HG03280 (cell line): ENCODE data around the gene SBK3.
A peak's percentile ranks its signal among the peaks of the same experiment; 100 is the strongest.
"Not testable (repeated sequence)": the region's sequence is repeated elsewhere in the genome, so short reads cannot be mapped to it uniquely, and the experiment has no call there.

Experiments used
- ATAC-seq: cut with Tn5 transposase; IDR thresholded peaks from one replicate; pipeline ENCODE4 v1.9.1; 2021; ENCODE audit warnings: mild to moderate bottlenecking, moderate library complexity; ENCODE audit not compliant: unreplicated experiment

Gene SBK3

DNA sequence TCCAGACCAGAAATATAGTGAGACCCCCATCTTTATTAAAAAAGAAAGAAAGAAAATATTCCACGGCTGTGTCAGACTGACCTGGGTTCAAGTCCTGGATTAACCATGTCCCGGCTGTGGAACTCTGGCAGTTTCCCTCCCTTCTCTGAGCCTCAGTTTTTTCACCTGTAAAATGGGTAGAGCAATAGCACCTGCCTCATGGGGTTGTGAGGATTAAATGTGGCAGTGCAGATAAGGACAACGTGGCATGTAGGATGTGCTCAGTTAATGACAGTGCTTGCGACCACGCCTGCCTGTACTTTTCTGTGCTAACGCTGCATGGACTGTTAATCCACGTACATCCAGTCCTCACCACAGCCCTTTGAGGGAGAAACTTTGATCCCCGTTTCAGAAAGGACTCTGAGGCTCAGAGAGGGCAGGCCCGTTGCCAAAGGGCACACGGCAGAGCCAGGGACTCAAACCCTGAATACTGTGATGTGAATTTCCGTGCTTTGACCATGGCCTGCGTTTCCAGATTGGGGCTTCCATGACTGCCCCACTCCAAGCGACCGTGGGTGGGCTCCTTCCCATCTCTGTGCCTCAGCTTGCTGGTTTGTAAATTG is 24.6 kb downstream of the SBK3 start:
- ATAC-seq = no peak

DNA sequence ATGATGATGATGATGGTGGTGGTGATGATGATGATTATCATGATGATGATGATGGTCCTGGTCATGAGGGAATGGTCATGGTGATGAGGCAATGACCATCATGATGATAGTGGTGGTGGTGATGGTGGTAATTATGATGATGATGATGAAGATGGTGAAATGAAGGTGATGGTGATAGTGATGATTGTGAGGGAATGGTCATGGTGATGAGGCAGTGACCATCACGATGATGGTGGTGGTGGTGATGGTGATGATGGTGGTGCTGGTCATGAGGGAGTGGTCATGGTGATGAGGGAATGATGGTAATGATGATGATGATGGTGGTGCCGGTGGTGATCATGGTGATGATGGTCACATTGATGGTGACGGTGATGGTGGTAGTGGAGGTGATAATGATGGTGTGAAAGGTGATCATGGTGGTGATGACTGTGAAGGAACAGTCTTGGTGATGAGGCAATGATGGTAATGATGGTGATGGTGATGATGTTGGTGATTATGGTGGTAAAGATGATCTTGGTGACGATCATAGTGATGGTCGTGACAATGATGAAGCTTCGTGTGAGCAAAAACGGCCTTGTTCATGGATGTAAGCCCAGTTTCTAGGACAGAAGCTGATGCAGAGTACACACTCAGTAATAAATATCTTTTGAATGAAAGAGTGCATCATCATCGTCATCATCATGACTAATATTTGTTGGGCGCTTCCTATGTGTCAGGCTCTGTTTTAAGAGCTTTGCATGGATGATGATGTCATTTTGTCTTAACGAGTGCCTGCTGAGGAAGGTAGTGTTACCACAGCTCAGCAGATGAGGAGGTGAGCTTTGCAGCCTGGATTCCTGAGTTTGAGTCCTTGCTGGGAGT is 25.7 kb downstream of the SBK3 start:
- no peak for ATAC-seq

DNA sequence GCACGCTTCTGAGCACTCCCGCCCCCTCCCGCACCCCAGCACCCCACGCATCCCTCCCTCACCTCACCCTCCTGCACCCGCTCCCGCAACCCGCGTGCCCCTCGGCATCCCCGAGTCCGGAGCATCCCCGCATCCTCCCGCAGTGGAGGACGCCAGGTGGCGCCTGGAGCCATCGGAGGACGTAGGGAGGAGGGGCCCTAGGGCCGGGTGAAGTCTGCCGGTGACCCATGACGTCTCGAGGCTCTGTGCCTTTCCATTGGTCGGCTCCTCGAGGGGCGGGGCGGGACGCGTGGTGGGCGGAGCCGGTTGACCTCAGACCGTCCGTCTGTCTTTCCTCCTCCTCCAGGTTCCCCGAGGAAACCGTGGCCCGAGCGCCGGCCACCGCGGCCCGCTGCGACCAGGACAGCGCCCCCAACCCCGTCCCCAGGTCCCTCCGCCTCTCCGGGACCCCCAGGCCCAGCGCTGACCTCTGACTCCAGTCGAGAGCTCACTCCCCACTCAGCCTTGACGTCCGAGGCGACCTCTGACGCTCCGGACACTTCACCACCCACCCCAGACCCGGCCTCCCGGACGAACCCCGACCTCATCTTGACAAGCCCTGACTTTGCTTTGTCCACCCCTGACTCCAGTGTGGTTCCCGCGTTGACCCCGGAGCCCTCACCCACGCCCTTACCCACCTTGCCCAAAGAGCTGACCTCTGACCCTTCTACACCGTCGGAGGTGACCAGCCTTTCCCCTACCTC is 28.3 kb downstream of the SBK3 start:
- peak; percentile 99 for ATAC-seq

DNA sequence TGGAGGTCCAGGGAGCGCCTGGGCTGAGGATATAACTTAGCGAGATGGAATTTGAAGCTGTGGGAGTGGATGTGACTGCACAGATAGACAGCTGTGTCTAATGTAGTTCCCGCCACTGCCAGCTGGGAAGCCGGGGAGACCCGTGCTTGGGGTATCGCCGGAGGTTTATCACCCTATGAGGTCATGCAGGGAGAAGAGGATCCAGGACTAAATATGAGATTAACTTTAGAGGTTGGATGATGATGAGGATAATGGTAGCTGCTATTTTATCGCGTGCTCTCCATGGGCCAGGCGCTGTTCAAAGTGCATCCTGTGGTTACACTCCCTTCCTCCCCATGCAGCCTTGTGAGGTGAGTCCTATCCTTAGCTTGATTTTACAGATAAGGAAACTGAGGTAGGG is 37.2 kb downstream of the SBK3 start:
- no peak for ATAC-seq

DNA sequence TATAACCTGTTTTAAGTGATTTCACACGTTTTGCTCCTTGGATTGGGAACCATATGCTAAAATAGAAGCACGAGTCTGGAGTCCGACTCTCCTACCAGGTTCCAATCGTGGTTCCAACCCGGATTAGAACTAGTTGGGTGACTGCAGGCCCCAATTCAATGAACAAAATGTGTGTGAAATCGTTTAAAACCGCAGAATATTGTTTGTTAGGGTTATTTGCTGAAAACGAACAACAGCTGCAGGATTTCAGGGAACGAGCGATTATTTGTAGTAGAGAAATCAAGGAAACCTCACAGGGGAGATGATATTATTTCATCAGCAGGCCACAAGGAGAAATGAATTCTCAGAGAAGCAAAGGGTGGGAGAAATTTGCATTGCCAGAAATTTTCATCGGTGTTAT is 40.4 kb downstream of the SBK3 start:
- no peak for ATAC-seq

DNA sequence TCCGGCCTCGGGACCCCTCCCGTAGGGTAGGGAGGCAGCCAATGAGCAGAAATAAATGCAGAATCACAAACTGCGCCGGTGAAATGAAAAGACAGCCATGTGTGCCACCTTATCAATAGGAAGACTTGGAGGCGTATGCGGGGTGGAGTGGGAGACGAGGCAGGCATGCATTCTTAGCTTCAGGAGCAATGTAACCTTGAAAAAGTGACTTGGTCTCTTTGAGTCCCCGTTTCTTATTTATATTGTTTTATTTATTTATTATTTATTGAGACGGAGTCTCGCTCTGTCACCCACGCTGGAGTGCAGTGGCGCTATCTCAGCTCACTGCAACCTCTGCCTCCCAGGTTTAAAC is 41.1 kb downstream of the SBK3 start:
- no peak for ATAC-seq

DNA sequence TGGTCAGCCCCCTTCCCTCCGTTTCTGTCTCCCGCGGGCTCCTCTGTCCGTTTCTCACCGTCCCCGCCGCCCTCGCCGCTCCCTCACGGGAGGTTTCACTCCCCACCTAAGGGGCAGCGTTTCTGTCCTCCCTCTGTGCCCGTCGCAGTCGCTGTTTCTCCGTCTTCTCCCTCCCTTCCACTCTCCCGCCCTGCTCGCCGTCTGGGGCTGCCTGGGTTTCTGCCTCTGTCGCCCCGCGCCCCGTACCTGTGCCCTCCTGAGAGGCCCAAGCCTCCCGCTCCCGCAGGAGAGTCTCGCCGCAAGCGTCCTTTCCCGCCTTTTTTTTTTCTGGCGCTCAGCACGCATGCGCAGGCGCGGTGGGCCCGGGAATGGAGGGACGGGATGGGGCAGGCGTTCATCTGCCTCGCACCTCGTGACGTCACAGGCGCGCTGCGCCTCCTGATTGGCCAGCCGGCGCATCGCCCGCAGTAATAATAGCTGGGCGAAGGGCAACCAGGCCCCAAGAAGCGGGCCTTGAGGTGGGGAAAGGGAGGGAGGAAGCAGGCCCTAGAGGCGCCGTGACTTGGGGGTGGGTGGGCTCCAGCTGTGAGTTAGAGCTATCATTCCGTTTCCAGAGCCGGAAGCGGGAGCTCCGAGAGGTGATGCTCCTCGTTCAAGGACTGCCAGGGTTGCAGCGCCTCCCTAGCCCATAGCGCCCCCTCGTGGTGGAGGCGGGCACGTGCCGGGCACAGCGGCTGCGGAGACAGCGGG is 41.7 kb downstream of the SBK3 start:
- ATAC-seq = peak; percentile 89

DNA sequence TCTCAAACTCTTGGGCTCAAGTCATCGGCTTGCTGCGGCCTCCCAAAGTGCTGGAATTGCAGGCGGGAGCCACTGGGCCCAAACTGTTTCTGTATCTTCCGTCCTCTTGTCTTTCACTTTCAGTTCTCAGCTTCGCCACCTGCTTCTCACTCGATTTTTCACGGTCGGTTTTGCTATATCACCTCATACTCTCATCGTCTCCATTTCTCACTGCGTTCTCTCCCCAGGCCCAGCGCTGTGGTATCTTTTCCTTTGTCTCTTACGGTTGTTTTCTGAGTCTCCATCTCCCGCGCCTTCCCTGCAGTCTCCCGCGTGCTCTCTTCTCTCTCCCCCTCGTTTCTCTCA is 42.2 kb downstream of the SBK3 start:
- no peak for ATAC-seq

DNA sequence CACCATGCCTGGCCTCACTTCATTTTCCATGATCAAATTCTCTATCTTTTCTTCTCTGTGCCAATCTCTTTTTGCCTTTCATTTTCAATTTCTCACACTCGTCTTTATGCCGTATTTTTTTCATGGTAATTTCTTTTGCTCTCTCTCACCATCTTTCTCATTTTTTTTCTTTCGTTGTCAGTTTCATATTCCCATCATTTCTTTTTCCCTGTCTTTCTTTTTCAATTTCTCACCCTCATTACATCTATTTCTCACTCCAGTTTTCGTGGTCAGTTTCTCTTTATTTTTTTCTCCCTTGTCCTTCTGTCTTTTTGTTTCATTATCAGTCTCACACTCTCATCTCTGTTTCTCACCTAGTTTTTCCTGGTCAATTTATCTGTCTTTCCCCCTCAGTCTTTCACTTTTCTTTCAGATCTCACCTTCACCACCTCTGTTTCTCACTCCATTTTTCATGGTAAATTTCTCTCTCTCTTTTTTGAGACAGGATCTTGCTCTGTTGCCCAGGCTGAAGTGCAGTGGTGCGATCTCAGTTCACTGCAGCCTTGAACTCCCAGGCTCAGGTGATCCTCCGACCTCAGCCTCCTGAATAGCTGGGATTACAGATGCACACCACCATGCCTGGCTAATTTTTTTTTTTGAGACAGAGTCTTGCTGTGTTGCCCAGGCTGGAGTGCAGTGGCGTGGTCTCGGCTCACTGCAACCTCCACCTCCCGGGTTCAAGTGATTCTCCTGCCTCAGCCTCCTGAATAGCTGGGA is 43.0 kb downstream of the SBK3 start:
- no peak for ATAC-seq

DNA sequence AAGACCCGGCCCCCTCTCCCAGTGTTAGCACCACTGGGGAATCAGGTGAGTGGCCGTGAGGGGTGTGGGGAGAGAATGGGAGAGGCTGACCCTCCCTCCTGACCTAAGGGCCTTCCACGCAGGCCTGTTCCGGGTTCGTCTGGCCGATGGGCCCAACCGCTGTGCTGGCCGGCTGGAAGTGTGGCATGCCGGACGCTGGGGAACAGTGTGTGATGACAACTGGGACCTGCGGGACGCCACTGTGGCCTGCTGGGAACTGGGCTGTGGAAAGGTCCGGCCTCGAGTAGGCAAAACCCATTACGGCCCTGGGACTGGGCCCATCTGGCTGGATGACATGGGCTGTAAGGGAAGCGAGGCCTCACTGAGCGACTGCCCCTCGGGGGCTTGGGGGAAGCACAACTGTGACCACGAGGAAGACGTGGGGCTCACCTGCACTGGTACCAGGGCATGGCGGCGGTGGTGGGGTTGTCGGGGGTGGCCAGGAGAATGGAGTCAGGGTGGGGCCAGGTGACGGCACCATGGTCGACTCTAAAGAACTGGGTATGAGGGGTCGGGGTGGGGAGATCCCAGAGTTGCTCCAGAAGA is 44.9 kb downstream of the SBK3 start:
- ATAC-seq = no peak

DNA sequence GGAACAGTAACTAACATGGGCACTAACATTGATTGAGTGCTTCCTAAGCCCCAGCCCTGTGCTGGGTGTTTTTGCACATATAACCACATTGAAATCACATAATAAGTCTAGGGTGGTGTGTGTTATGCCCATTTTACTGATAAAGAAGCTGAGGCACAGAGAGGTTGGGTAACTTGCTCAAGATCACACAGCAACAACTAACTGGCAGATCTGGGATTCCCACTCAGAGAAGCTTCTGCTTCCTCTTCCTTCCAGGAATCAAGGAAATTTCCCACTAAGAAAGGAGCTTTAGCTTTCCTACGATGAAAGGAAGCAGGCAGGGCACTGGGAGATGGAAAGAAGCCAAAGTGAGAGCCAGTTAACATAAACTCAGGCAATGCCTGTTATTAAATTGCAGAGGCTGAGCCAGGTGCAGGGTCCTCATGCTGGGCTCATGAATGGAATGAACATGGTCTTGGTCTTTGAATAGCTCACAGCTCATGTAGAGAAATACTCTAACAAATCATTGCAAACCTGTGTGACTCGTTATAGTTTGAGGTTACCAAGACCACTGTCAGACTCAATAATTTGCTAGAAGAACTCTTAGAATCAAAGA is 47.0 kb downstream of the SBK3 start:
- ATAC-seq = no peak

DNA sequence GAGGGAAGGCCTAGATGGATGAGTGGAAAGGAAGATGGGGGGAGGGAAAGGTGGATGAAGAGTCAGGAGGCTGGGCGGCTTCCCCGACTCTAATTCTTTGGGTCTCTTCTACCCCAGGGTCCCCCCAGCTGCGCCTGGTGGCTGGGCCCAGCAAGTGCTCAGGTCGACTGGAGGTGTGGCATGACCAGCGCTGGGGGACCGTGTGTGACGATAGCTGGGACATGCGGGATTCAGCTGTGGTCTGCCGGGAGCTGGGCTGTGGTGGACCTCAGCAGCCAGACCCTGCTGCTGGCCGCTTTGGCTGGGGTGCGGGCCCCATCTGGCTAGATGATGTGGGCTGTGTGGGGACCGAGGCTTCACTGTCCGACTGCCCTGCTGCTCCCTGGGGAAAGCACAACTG is 47.6 kb downstream of the SBK3 start:
- no peak for ATAC-seq

DNA sequence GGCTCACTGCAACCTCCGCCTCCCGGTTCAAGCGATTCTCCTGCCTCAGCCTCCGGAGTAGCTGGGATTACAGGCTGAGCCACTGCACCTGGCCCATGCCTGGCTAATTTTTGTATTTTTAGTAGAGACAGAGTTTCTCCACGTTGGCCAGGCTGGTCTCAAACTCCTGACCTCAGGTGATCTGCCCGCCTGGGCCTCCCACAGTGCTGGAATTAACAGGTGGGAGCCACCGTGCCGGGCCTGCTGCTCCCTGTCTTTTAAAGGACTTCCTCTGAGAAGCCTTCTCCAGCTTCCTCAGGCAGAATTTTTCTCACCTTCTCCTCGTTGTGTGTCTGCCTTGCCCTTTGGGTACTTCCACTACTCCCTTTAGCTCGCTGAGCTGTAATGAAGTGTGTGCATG is 48.5 kb downstream of the SBK3 start:
- not testable (repeated sequence) for ATAC-seq

DNA sequence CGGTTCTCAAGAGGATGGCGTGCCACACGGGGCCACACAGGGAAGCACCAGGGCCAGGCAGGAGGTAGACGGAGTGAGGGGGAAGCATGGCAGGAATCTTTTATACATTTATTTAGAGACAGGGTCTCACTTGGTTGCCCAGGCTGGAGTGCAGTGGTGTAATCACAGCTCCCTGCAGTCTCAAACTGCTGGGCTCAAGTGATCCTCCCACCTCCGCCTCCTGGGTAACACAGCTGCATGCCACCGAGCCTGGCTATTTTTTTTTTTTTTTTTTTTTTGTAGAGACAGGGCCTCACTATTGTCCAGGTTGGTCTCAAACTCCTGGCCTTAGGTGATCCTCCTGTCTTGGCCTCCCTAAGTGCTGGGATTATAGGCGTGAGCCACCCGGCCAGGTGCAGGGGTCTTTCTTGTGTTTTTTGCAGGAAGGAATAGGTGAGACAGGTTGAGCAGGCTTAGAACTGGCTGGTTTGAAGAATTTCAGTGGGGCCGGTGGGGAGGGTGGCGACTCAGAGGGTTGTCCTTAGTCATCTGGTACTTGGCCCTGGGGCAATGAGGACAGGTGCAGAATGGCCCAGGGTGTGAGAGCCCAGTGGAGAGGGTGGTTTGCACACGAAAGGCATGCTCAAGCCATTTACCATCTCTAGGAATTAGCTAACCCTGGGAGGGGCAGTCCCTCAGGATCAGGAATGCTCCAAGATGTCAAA is 49.5 kb downstream of the SBK3 start:
- ATAC-seq = no peak

DNA sequence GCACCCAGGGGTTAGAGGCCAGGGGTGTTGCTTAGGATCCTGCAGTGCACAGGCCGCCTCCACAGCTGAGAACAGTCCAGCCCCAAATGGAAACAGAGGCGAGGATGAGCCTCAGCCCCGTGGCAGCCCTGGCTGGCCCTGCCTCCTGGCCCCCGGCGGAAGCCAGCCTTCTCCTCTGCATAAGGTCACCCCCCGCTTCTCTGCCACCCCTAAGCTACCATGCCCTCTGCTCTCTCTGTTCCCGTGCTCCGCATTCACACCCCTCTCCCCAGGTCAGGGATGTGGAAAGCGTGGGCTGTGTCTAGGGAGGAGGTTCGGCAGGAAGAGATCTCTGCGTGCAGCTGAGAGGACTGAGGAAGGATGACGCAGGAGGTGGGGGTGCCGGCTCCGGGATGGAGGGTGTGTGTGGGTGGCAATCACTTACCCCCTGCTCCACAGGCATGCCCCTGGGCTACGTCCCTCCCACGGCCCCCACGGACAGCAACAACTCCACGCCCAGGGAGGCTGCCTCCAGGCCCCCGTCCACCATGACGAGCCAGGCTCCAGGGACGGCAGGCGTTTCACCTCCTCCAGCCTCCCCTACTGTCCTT is 51.1 kb downstream of the SBK3 start:
- ATAC-seq = no peak

DNA sequence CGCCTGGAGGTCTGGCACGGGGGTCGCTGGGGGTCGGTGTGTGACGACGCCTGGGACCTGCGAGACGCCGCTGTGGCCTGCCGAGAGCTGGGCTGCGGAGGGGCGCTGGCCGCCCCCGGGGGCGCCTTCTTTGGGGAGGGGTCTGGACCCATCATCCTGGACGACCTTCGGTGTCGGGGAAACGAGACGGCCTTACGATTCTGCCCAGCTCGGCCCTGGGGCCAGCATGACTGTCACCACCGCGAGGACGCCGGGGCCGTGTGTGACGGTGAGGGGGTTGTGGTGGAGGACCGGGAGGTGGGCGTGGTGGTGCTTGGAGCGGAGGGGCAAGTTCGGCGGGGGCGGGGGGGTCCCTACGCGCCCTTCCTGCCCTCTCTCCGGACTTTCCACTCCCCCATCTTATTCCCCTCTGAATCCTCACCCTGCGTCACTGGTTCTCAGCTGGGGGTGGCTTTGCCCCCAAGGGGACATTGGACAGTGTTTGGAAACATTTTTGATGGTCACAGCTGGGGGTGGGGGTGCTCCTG is 51.6 kb downstream of the SBK3 start:
- no peak for ATAC-seq

DNA sequence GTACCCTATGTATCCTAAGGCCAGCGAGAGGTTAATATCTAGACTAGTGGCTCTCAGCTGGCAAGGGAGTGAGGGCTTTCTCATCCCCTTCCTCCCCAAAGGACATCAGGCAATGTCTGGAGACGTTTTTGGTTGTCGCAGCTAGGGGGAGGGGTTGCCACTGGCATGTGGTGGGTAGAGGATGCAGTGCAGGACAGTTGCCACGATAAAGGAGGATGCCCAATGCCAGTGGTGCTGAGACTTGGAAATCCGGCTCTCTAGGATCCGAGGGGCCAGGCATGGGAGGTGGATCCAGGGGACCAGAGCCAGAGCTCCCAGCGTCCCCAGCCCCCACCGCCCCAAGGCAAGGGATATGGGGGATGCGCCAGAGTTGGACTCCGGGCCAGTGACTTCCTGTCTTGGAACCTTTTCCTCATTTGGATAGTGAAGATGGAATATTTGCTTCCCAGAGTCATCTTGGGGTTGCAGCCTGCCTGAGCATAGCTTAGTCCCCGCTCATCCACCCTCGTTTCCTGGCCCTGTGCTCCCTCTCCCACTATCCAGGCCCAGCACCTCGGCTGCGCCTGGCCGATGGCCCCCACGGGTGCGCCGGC is 52.2 kb downstream of the SBK3 start:
- no peak for ATAC-seq

DNA sequence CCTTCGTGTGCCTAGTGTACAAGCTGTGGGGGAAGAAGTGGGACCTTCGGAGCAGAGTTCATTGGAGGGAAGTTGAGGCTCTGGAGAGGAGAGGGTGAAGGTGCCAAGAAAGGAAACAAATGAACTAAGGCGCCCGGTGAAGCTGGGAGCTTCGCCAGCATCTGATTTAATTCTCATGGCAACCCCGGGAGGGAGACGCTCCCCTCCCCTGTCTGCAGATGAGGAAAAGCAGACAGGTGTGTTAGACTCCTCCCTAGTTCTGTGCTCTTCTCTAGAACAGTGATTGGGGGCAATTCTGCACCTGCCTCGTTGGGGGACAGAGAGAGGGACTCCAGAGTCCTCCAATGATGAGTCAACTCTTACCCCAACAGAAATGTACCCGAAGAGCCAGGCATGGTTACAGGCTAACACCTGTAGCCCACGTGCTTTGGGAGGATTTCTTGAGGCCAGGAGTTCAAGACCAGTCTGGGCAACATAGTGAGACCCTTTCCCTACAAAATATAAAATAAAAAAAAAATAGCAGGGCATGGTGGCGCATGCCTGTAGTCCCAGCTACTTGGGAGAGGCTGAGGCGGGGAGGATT is 52.9 kb downstream of the SBK3 start:
- no peak for ATAC-seq
